Stimulated activated CD8-positive, alpha-beta memory T cell treated with anti-CD3 and anti-CD28 coated beads, Interleukin-12 subunit alpha, Interleukin-12 subunit beta, amount 100 ng/mL, for 1 hour (primary cell): Measurements from ENCODE around the gene HELZ.
"Not testable (repeated sequence)": the region's sequence is repeated elsewhere in the genome, so short reads cannot be mapped to it uniquely, and the experiment has no call there.

ENCODE experiments used
- DNase-seq: peaks from one replicate; pipeline ENCODE4 v3.0.0-alpha.2; 2020; ENCODE audit warnings: low read depth

The HELZ gene

DNA sequence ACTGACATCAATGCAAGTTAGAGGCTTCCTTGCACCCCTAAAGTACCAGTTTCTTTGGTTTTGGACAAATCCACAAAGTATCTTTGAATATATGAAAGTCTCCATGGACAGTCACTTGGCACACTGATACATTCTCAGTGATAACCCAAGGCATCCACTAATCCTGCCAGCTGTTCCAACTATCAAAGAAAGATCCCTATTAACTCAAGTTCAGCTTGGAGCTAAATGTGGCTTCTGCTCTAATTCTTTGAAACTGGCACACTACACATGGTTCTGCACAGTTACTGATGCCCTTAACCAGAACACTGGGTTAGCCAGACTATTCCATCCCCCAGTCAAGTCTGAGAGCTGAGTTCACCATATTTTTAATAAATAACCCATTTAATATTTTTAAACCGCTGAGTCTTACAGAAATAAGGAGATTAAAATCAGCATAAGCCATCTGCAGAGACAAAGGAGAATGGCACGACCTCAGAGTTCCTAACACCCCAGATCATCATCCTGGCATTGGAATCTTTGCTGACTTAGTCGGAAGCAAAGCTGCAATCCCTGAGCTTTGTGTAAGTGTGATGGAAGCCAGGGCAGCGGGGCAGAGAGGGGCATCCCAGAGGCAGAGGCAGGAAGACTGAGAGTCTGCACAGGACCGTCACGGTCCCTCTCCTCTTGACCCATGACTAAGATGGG lies 194.4 kb downstream of the HELZ start:
- DNase-seq, result no peak

DNA sequence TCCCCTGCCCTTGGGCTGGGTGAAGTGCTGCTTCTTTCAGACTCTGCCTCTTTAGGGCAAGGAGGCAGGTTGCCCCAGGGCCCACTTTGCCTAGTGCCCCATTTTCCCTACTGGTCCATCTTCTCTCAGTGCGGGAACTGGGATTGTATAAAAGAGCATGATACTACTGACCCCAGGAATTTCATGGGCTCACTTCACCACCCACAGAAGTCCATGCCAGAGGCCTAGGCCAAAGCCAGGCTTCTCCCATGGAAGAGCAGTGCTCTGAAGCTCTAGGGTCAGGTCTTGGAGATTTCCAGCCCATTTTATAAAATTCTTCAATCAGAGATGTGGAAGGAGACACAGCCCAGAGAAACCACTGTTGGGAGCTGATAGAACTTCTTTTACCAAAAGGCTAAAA lies 194.9 kb downstream of the HELZ start:
- DNase-seq, result no peak

DNA sequence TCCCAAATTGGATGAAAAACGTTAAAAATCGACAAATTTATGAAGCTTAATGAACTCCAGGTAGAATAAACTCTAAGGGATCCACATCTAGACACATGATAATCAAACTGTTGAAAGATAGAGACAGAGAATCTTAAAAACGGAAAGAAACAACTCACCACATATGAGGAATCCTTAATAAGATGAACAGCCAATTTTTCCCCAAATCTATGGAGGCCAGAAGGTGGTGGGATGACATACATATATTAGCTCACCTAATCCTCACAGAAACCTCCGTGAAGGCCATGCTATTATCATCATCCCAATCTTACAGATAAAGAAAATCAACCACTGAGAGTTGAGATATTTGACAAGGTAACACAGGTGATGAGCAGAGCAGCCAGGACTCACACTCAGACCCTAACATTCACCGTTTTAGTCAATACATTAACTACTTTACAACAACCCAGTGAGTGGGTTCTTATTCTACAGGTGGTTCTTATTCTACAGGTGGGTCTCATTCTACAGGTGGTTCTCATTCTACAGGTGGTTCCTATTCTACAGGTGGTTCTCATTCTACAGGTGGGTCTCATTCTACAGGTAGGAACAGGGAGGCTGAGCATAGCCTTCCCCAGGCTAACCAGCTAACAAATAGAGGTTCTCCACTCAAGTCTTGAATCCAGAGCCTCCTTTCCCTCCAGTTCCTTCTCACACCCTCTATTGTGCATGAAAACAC lies 195.8 kb downstream of the HELZ start:
- DNase-seq, result no peak

DNA sequence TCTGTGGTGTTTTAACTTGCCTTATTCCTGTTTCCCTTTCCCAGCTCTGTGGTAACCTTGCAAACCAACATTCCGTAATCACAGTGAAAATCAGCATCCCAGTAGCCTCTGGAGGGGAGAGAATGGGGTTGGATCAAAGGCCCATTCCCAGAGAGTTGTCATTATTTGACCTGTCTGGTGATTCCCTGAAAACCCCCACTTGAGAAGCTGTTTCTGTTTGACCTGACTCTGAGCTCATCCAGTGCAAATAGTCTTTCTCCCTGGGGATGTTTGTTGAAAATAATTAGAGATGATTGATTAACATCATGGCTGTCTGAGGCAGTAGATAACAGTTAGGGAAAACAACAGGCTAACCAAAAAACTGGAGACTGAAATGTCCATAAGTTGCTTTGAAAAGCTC lies 197.6 kb downstream of the HELZ start:
- DNase-seq, result no peak

DNA sequence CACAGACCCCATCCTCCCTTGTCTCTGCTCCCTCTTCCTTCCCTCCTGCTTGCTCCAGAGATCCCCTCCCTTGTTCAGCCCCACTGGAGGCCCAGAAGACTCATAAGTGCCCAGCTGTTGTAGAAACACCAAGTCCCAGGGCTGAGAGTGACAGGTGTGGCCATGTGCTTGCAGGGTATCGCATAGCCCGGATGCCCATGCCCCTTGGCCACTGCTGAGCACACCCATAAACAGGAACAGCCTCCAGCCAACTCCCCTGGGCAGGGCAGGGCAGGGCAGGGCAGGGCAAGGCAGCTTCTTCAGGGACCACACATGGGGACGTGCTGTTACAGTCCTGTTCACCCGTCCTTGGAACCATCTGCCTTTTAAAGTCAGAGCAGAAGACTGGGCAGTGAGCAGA lies 198.6 kb downstream of the HELZ start:
- no peak for DNase-seq

DNA sequence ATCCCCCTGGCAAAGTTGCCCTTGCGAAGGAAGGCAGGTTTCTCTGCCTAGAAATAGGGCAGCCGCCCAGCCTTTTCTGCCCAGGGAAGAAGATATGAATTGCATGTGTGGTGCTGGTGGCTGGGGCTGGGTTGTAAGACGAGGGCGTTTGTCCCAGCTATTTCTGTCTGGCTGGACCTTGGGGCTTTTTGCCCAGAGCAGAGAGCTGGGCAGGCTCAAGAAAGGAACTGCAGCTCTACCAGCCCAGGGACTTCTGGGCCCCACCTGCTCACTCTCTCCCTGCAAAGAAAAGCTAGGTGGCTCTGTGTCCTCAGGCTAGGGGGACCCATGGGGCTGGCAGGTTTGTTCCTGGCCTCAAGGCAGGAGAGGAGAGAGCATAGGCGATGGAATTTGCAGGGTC lies 200.1 kb downstream of the HELZ start:
- no peak for DNase-seq

DNA sequence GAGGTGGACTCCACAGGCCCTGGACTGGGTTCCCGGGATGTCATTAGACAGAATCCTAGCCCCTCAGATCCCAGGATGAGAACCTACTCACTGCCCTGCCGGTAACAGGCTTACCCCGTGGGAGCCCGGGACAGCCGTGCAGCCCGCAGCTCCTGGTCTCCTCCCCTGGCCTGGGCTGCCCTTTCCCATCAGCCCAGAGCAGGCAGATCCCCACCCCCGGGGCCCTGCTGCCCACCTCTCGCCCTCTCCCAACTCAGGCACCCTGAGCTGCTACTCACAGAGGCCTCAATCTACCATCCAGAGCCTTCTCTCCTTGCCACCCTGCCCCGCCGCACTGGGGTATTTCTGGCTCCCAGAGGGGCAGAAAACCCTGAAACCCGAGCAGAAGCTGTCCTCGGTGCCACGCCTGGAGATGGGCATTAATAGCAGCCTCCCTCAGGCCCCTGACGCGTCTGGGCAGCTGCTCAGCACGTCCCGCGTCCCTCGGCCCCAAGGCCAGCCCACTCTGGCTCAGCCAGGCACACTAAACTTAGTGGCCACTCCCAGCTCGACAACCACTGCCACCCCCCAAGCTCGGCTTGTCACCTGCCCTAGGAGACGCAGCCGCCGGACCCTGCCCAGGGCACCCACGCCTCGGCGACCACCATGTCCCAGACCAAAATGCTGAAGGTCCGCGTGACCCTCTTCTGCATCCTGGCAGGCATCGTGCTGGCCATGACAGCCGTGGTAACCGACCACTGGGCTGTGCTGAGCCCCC lies 200.8 kb downstream of the HELZ start, which contains the start of gene CACNG1:
Gene CACNG1 (plus strand): TSS at position 539 of the 757 bp plus-strand sequence. CDS start 107 bp downstream, at position 646.
- no peak for DNase-seq

DNA sequence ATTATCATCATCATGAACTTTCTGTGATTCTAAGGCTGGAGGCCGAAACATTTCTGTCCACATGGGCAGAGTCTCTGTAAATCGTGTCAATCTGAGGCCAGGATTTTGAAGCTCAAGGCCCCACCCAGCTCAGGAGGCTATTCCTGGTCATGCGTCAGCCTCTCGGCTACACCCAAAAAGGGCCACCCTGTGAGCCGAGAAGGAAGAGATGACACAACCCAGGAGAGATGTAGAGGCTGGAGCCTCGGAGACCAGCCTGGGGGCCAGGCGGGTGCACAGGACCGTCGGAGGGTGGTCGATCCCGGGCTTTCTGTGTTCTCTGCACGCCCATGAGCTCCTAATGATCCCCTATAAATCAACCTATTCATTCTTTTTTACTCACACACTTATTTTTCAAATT lies 201.7 kb downstream of the HELZ start:
- DNase-seq, result no peak

DNA sequence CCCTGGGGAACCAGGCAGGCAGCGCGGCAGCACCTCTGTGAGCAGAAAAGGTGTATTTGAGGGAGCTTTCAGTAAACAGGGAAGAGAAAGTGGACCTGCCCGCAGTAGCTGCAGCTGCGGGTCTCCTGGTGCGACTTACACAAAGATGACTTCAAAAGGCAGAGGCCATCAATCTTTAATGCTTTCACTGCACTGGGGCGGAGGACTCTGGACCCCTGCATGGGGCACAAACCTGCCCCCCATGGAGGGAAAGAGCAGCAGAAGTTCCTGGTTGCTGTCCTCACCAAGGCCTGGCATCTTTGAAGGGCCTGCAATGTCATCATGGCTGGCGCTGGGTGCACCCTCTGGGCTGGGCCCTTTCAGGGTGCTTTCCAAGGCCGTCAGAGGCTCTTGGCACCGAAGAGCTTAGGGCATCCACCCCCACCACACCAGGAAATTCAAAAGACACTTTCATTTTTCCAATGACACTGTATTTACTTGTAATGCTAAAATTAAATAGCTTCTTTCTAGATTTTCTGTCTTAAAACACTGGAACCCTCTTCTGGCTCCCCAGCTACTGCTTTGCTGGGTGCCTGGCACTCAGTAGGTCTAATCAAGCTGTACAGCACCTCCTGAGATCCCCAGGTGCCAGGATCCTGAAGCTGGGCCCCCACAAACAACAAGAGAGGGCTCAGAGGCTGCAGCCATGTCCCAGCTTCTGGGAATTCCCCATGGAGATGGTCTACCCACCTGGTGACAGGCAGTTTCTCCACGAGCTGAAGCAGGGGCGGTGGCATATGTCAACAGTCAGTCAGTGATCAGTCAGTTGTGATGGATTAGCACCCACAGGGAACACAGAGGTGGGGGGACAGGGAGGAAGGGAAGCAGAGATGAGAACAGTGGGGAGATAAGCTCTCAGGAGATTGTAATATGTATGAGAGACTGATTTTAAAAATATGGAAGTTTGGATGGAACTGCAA lies 202.8 kb downstream of the HELZ start:
- no peak for DNase-seq

DNA sequence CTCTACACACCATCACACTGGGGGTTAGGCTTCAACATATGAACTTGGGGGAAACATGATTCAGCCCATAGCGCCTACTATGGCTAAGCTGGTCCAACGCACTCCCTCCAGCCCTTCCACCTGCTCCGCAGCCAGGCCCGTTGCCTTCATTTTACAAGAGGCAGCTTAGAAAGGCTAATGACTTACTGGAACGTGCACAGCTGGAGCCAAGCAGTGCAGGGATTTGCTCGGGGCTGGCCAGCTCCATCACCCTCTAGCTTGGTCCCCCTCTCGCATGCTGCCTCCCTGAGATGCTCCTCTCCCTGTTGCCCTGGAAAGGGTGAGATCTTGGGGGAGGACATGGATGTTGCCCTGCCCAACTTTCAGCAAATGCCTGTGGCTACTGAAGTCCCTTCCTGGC lies 203.5 kb downstream of the HELZ start:
- no peak for DNase-seq

DNA sequence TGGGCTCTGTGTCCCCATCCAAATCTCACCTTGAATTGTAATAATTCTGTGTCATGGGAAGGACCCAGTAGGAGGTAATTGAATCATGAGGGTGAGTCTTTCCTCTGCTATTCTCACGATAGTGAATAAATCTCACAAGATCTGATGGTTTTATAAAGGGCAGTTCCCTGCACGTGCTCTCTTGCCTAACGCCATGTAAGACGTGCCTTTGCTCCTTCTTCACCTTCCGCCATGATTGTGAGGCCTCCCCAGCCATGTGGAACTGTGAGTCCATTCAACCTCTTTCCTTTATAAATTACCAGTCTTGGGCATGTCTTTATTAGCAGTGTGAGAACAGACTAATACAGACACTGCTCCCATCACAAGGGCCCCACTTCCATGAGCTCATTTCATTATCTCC lies 203.9 kb downstream of the HELZ start:
- not testable (repeated sequence) for DNase-seq

DNA sequence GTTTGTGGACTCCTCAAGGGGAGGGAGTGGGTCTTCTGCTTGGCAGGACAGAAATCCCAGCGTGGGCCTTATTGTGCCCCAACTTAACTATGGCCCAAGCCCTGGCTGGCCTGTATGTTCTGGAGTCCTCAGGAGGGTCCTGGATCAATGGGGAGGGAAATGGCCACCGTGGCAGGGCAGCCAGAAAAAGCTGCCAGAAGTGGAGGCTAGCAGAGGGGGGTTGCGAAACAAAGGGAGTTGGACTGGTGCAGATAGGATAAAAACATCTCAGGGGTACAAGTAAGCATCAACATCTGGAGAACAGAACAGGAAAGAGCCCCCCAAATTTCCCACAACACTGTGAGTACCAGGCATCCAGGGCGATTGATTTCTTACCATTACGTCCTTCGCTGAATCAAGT lies 204.3 kb downstream of the HELZ start:
- no peak for DNase-seq

DNA sequence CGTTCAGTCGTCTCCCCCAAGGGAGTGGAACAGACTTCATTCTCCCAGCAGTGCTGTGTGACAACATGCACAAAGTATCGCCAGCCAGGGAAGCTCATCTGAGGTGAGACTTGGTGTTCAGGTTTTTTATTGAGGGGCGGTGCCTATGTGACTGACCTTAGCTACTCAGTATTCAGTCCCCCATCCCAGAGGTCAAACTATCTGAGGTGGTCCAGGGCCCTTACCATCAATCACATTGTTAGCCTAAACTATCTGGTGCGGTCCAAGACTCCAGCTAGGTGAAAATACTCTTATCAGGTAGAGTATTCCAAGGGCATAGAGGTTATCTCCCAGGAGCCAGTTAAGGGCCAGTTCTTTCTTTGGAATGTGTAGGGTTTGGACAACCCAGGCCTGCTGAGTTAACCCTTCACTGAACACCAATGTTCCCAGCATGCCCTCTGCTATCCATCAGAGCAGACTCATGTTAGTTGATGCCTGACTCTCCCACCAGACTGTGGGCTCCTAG lies 206.1 kb downstream of the HELZ start:
- no peak for DNase-seq

DNA sequence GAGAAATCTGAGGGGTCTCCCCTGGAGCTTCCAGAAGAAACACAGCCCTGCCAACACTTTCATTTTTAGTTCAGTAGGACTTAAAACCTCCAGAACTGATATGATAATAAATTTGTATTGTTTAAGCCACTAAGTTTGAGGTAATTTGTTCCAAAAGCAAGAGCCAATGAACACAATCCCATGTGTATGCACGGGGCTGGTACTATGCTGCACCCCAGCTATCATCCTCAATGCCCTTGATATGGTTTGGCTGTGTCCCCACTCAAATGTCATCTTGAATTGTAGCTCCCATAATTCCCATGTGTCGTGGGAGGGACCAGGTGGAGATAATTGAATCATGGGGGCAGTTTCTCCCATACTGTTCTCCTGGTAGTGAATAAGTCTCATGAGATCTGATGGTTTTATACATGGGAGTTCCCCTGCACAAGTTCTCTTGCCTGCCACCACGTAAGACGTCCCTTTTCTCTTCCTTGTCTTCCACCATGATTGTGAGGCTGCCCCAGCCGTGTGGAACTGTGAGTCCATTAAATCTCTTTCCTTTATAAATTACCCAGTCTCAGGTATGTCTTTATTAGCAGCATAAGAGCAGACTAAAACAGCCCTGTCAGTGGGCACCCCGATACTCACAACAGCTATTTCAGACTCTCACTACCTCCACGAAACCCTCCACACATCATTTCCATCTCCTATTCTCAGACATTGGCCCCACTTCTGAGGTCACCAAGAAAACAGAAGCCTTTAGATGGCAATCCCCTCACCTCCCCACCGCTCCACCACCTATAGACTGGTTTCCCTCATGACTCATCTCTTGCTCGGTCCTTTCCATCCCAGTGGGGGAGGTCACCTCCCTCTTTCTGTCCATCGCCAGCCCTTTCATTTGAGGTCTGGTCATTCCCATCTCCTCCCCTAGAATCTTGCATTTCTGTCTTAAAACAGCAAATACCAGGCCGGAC lies 209.6 kb downstream of the HELZ start:
- no peak for DNase-seq

DNA sequence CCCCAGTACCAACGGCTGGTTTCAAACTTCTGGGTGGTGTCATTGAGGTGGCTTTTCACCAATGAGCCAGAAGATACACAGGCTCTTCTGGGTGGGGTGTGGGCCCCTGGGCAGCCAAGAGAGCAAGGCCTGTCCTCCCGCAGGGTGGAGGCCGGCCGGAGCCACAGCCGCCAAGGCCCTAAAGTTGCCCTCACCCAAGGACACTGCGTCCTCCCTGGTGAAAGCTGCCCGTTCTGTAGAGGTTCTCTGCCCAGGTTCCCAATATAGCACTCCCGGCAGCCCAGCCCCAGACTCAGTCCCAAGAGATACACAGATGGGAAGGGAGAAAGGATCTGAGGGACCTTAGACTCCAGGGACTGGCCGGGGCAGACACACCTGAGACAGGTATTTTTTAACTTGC lies 211.4 kb downstream of the HELZ start:
- no peak for DNase-seq

DNA sequence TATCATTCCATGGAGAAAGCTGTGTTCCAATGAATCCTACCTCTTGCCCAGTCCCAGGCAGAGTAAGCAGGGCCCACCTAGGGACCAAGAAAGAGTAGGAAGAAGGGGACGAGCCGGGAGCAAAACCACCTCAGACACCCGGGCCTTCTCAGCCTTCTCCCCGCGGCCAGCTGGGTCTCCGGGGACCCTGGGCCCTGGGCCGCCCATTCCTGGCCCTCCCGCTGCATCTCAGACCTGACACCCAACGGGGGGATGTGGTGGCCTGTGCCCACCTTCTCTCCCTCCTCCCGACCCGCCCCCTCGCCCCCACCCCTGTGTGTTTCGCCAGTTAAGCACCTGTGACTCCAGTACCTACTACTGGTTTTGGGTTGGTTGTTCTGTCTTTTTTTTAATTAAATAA lies 212.0 kb downstream of the HELZ start:
- DNase-seq, result no peak

DNA sequence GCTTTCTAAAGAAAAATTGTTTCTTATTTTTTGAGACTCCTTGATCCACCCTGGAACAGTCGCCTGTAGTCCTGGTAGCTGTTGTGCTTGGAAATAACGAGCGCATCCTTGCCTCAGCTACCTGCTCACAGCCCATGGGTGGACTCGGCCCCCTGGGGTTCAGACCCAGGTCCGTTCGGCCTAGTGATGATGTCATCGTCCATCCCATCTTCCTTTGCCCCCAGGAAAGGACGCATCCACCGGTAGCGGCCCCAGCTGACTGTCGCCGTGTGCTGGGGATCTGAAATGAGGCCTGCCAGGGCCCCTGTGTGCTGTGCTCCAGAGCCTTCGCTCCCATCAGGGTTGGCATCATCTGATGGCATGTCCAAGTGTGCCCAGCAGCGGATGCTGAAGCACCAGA lies 212.6 kb downstream of the HELZ start:
- no peak for DNase-seq

DNA sequence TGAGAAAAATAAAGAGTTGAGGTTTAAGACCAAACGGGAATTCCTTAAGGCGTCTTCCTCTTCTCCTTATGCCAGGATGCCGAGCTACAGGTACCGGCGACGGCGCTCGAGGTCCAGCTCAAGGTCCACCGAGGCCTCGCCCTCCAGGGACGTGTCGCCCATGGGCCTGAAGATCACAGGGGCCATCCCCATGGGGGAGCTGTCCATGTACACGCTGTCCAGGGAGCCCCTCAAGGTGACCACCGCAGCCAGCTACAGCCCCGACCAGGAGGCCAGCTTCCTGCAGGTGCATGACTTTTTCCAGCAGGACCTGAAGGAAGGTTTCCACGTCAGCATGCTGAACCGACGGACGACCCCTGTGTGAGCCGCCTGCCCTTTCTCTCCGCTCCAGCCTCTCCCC lies 214.4 kb downstream of the HELZ start:
- DNase-seq, result no peak

DNA sequence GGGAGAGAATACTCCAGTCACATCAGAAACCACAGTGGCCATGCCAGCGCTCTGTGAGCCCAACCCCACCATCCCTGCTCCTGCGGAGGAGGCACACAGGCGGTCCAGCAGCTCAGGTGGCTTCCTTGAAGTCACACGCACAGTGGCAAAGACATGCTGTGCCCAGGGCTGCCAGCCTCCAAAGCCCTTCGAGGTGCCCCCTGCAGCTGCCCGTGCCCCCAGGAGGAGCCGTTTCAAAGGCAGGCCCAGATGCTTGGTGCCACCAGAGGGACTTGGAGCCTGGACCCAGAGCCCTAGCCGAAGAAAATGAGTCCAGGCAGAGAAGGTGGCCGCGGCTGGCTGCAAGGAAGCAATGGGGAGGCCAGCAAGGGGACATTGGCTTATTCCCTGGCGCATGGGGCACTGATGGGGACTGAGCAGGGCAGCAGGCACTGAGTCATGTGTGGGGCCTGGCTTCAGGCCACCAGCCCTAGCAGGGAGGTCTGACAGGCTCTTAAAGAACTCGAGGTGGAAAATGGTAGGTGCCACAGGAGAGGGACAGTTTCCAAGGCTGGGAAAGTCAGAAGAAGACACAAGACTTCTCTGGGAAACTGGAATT lies 217.9 kb downstream of the HELZ start:
- no peak for DNase-seq

DNA sequence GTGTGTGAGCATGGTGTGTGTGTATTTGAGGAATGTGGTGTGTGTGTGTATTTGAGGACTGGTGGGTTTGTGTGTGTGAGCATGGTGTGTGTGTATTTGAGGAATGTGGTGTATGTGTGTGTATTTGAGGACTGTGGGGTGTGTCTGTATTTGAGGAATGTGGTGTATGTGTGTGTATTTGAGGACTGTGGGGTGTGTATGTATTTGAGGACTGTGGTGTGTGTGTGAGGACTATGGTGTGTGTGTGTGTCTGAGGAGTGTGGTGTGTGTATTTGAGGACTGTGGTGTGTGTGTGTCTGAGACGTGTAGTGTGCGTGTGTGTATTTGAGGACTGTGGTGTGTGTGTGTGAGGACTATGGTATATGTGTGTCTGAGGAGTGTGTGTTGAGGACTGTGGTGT lies 218.7 kb downstream of the HELZ start:
- DNase-seq, result no peak
